Measurements from ENCODE around the gene PRR14.
A peak's percentile ranks its signal among the peaks of the same experiment; 100 is the strongest.

PRR14 gene

GRCh38 chr16:30652718-30653117 lies 2.0 kb downstream of the PRR14 start:
- Histone ChIP-seq H3K27ac (no peak overlapping the region), H3K27me3 (no peaks in the 10 kb centered on the region), H3K9me3 (replicated peaks in 1 of 11) (no peaks in the 10 kb centered on the region), H4K20me1 (peaks cover 0 to 18% (median 0%) of the 10 kb centered on the region in 11 experiments; a peak in 2 of 22 replicates), H3K9ac (peak overlapping the region; percentile 13 to 91 (median 85); a peak in 17 of 22 replicates), H3K36me3 (peaks cover 24 to 51% (median 41%) of the 10 kb centered on the region in 11 experiments), H3K4me3 (peak overlapping the region in 4 of 10 experiments; percentile 81 to 98 (median 90); a peak in 4 of 20 replicates), H3K4me1 (peaks cover 36 to 59% (median 41%) of the 10 kb centered on the region in 10 experiments), H3K4me2 (peak overlapping the region; percentile 80 to 100 (median 97); a peak in 15 of 22 replicates)
- no peak for TF ChIP-seq Cebpa-rat (IDR thresholded peaks at IDR 0.05)

GRCh38 chr16:30654856-30655255 lies 4.1 kb downstream of the PRR14 start:
- H3K27ac ChIP-seq, result no peak overlapping the region
- TF ChIP-seq Cebpa-rat (IDR thresholded peaks at IDR 0.05), result no peak
- H3K36me3 ChIP-seq, result peaks cover 24 to 51% (median 41%) of the 10 kb centered on the region in 11 experiments
- peaks cover 0 to 22% (median 4%) of the 10 kb centered on the region in 11 experiments; a peak in 10 of 22 replicates for H4K20me1 ChIP-seq
- no peak overlapping the region for H3K4me2 ChIP-seq
- no peak overlapping the region for H3K4me3 ChIP-seq
- H3K9ac ChIP-seq, result no peak overlapping the region
- no peaks in the 10 kb centered on the region for H3K9me3 ChIP-seq (replicated peaks in 1 of 11)
- H3K27me3 ChIP-seq, result no peaks in the 10 kb centered on the region
- peaks cover 33 to 56% (median 37%) of the 10 kb centered on the region in 10 experiments for H3K4me1 ChIP-seq

- H3K36me3 ChIP-seq, result peaks cover 24 to 53% (median 44%) of the 10 kb centered on the region in 11 experiments
Measured at GRCh38 chr16:30655815-30656347, 5.1 kb downstream of the PRR14 start.

GRCh38 chr16:30656388-30656787 lies 5.6 kb downstream of the PRR14 start:
- Histone ChIP-seq H3K9ac (peak overlapping the region in 3 of 11 experiments; percentile 50 to 76 (median 73); a peak in 6 of 22 replicates), H3K27me3 (no peaks in the 10 kb centered on the region), H3K36me3 (peaks cover 29 to 58% (median 49%) of the 10 kb centered on the region in 11 experiments), H4K20me1 (peaks cover 6 to 37% (median 17%) of the 10 kb centered on the region in 11 experiments; a peak in 21 of 22 replicates), H3K27ac (no peak overlapping the region), H3K4me1 (peaks cover 33 to 58% (median 39%) of the 10 kb centered on the region in 10 experiments), H3K4me2 (peak overlapping the region in 4 of 11 experiments; percentile 81 to 96 (median 92); a peak in 7 of 22 replicates), H3K4me3 (no peak overlapping the region), H3K9me3 (replicated peaks in 1 of 11) (no peaks in the 10 kb centered on the region)
- no peak for TF ChIP-seq Cebpa-rat (IDR thresholded peaks at IDR 0.05)

More at GRCh38 chr16:30655815-30656347, 5.1 kb downstream of the PRR14 start:
- Histone ChIP-seq H3K9me3 (replicated peaks in 1 of 11) (no peaks in the 10 kb centered on the region), H3K9ac (peak overlapping the region in 4 of 11 experiments; percentile 18 to 34 (median 22); a peak in 3 of 22 replicates), H3K4me1 (peaks cover 31 to 53% (median 35%) of the 10 kb centered on the region in 10 experiments), H3K27me3 (no peaks in the 10 kb centered on the region), H3K4me2 (no peak overlapping the region; a peak in 1 of 22 replicates), H4K20me1 (peaks cover 1 to 32% (median 12%) of the 10 kb centered on the region in 11 experiments; a peak in 20 of 22 replicates), H3K27ac (no peak overlapping the region), H3K4me3 (no peak overlapping the region)
- no peak for TF ChIP-seq Cebpa-rat (IDR thresholded peaks at IDR 0.05)

GRCh38 chr16:30656974-30657865 lies 6.5 kb downstream of the PRR14 start:
- peak overlapping the region; percentile 39 to 100 (median 68); a peak in 21 of 22 replicates for H3K27ac ChIP-seq
- TF ChIP-seq Cebpa-rat (IDR thresholded peaks at IDR 0.05), result no peak

GRCh38 chr16:30657866-30658730 lies 7.3 kb downstream of the PRR14 start, which contains the start of gene FBRS:
Gene FBRS, plus strand, starts transcription at chr16:30658431. Its CDS starts 1,088 bp downstream, at chr16:30659519.
- Histone ChIP-seq H4K20me1 (peaks cover 23 to 40% (median 33%) of the 10 kb centered on the region in 11 experiments), H3K27ac (peak within 1 kb of the TSS; percentile 94 to 100 (median 98)), H3K4me3 (peak within 1 kb of the TSS; percentile 79 to 100 (median 96)), H3K9me3 (replicated peaks in 1 of 11) (no peaks in the 10 kb centered on the region), H3K9ac (peak within 1 kb of the TSS; percentile 92 to 100 (median 97)), H3K4me2 (peak within 1 kb of the TSS; percentile 89 to 100 (median 97)), H3K27me3 (no peaks in the 10 kb centered on the region), H3K36me3 (peaks cover 41 to 65% (median 60%) of the 10 kb centered on the region in 11 experiments), H3K4me1 (peaks cover 29 to 62% (median 40%) of the 10 kb centered on the region in 10 experiments)
- TF ChIP-seq Cebpa-rat (IDR thresholded peaks at IDR 0.05), result no peak

More at GRCh38 chr16:30656974-30657865, 6.5 kb downstream of the PRR14 start:
- H3K36me3 ChIP-seq, result peaks cover 37 to 65% (median 57%) of the 10 kb centered on the region in 11 experiments
- no peaks in the 10 kb centered on the region for H3K9me3 ChIP-seq (replicated peaks in 1 of 11)
- no peaks in the 10 kb centered on the region for H3K27me3 ChIP-seq
- H3K4me1 ChIP-seq, result peaks cover 34 to 62% (median 40%) of the 10 kb centered on the region in 10 experiments
- H3K4me3 ChIP-seq, result peak overlapping the region; percentile 44 to 69 (median 56)
- peaks cover 15 to 39% (median 26%) of the 10 kb centered on the region in 11 experiments for H4K20me1 ChIP-seq
- H3K9ac ChIP-seq, result peak overlapping the region; percentile 50 to 81 (median 76)
- peak overlapping the region; percentile 71 to 96 (median 90) for H3K4me2 ChIP-seq

GRCh38 chr16:30658731-30659506 lies 8.2 kb downstream of the PRR14 start:
- H3K4me1 ChIP-seq, result peaks cover 29 to 62% (median 41%) of the 10 kb centered on the region in 10 experiments
- no peaks in the 10 kb centered on the region for H3K9me3 ChIP-seq (replicated peaks in 1 of 11)
- peak overlapping the region; percentile 79 to 100 (median 96) for H3K4me3 ChIP-seq
- no peaks in the 10 kb centered on the region for H3K27me3 ChIP-seq
- no peak for TF ChIP-seq Cebpa-rat (IDR thresholded peaks at IDR 0.05)
- H3K36me3 ChIP-seq, result peaks cover 44 to 65% (median 60%) of the 10 kb centered on the region in 11 experiments
- peaks cover 32 to 48% (median 41%) of the 10 kb centered on the region in 11 experiments for H4K20me1 ChIP-seq
- peak overlapping the region; percentile 92 to 100 (median 97) for H3K9ac ChIP-seq
- H3K4me2 ChIP-seq, result peak overlapping the region; percentile 89 to 100 (median 97)
- peak overlapping the region; percentile 94 to 100 (median 98) for H3K27ac ChIP-seq

All from BLaER1 treated with 17β-estradiol and CSF1 and Interleukin-3, amounts not matched to agents 10 nM and 100 nM (cell line).